Activated CD4-positive, alpha-beta T cell treated with anti-CD3 and anti-CD28 coated beads for 24 hours (primary cell): ENCODE results near the gene FEM1A.

Source experiments
- DNase-seq, 2 donors: peaks; one replicate each; pipeline ENCODE4 v3.0.0-alpha.2; 2020; ENCODE audit warnings: low read depth in 2 of 2

FEM1A gene

DNA sequence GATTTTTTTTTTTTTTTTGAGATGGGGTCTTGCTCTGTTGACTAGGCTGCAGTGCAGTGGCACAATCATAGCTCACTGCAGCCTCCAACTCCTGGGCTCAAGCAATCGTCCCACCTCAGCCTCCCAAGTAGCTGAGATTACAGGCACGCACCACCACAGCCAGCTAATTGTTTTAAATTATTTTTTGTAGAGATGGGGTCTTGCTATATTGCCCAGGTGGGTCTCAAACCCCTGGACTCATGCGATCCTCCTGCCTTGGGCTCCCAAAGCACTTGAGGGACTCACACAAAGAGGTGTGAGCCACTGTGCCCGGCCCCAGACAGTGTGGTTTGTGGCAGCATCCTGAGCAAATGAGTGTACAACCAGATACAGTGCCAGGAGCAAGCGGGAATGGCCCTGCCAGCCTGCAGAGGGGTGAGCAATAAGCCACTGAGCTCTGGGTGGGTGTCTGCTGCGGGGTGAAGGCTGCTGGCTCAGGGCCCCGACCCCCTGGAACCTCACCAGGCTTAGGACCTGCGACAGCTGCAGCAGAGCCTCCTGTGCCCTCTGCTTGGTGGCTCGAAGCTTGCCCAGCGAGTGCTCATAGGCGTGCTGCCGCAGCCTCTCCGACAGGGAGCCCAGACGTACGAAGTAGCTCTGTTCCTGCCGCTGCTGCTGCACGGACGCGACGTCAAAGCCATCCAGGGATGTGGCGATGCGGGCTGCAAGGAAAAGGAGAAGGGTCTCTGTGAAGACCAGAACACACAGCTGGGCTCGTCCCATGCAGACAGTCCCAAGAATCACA lies 55.8 kb downstream of the FEM1A start:
- DNase-seq, result no peak

DNA sequence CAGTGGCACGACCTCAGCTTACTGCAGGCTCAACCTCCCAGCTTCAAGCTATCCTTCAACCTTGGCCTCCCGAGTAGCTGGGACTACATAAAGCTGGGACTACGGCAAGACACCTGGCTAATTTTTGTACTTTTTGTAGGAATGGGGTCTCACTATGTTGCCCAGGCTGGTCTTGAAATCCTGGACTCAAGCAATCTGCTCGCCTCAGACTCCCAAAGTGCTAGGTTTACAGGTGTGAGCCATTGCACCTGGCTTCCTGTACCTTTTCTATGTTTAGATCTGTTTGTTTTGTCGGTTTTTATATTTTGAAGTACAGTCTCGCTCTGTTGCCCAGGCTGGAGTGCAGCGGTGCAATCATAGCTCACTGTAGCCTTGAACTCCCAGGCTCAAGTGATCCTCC lies 57.5 kb downstream of the FEM1A start:
- DNase-seq, result no peak
